Left forelimb (tissue), 1 donor: Measurements from ENCODE around the gene SPATA31A3.
"Not testable (repeated sequence)": the region's sequence is repeated elsewhere in the genome, so short reads cannot be mapped to it uniquely, and the experiment has no call there.

ENCODE experiments used
- DNase-seq: peaks from one replicate; pipeline ENCODE4 v3.0.0-alpha.2; 2018; ENCODE audit warnings: low spot score

SPATA31A3 gene

DNA sequence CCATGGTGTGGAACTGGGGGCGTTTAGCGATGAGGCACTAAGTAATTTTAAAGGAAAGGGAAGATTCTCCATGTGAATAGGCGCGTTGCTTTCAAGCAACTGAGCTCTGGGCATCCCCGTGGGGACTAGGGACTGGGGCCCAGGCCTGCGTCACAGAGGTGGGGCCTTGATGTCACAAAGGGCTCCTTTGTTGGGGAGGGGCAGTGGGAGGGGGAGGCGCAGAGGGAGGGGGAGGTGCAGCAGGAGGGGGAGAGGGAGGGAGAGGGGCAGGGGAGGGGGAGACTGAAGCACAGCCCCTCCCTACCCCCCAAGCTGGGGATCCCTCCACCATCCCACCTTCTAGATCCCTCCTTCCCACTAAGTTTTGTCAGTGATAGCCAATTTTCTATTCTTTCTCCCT, at the start of gene SPATA31A3:
TSS of gene SPATA31A3 (minus strand) at position 101 of the 400 bp plus-strand sequence. CDS start at position 72, 29 bp downstream.
- DNase-seq = not testable (repeated sequence)

DNA sequence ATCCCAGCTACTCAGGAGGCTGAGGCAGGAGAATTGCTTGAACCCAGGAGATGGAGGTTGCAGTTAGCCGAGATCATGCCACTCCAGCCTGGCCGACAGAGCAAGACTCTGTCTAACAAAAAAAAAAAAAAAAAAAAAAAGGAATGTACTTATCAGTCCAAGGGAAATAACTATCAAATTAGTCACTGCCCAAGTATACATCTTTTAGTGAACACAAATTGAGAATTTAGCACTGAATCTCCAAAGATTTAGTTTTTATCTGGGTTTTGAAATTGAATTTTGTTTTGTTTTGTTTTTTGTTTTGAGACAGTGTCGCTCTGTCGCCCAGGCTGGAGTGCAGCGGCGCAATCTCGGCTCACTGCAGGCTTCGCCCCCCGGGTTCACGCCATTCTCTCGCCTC, 39.8 kb downstream of the SPATA31A3 start:
- DNase-seq = not testable (repeated sequence)

DNA sequence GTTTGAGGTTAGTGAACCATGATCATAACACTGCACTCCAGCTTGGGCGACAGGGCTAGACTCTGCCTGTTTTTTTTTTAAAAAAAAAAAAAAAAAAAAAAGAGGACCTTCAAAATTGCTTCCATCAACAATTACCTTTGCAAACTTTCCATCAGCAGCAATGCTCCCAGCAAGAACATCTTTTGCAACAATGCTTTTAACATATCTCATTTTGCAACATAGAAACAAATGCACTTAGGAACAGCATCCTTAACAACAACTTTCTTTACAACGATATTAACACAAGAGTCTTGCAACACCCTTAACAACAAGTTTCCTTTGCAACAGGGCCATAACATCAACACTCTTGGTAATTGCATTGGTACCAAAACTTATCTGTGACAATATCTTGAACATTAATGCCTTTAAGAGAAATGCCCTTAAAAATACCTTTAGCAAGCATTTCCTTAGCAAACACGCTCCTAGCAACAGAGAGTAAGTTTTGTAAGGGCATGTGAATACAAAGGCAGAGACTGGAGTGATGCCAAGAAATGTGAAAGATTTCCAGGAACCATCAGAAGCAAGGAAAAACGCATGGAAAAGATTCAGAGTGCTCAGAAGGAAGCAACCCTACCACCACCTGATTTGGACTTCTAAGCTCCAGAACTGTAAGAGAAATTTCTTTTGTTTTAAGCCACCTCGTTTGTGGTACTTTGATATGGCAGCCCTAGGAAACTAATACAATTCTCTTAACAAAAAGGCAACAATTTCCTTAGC, 49.8 kb downstream of the SPATA31A3 start:
- DNase-seq = not testable (repeated sequence)

DNA sequence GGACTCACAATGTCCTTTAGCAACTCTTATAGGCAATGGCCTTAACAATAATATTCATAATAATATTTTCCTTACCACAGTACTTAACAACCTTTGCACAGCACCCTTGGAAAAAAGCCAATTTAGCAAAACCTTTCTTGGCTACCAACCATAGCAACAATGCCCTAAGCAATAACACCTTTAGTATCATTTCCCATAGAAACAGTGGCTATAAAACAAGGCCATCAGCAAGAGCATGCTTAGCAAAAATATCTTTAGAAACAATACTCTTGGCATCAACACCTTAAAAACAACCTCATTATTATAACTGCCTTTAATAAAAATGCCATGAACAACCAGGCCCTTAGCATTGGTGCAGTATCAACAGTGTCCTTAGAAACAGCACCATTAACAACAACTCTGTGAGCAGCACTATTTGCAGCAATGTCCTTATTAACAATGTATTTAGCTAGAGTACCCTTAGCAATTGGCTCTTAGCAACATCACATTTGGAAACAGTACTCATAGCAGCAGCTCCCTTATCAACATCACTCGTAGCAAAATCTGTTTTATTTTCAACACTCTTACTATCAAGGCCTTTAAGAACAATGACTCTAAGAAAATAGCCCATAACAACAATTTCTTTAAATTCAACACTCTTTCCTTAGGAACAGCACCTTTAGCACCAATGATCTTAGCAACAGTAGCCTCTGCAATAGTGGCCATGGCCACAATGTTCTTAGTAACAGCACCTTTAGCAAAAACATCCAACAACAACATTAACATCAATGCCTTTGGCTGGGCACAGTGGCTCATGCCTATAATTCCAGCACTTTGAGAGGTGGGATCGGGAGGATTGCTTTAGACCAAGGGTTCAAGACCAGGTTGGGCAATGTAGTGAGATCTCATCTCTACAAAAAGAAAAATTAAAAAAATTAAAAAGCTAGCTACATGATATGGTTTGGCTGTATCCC, 52.2 kb downstream of the SPATA31A3 start:
- DNase-seq = not testable (repeated sequence)

DNA sequence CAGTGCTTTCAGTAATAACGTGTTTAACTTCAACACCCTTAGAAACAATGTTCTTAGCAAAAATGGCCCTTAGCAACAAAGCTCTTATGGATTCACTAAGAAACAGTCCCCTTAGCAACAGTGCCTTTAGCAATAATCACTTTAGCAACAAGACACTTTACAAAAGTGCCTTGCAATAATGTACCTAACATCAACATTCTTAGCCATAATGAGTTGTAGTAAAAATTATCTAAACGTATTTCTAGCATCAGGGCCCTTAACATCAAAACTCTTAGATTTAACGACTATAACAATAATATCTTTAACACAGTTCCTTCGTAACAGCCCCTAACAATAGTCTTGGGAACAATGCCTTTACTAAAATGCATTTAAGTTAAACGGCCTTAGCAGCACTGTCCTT, 54.0 kb downstream of the SPATA31A3 start:
- DNase-seq = not testable (repeated sequence)

DNA sequence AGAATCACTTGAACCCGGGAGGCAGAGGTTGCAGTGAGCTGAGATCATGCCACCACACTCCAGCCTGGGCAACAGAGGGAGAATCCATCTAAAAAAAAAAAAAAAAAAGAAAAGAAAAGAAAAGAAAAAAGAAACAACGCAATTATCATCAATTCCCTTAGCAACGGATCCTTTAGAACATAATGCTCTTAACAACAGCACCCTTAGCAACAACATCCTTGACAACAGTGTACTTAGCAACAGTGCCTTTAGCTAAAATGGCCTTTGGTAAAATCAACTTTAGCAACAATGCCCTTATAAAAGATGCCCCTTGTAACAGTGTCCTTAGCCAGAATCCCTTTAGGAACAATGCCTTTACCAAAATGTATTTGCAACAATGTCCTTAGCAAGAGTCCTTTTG, 54.7 kb downstream of the SPATA31A3 start:
- DNase-seq = not testable (repeated sequence)
